ENCODE measurements around the gene MOV10. TPM values are rescaled to one million over a fixed set of nuclear protein-coding genes. Genes with fewer than 3 reads are reported as not detected.

Gene MOV10, protein sequence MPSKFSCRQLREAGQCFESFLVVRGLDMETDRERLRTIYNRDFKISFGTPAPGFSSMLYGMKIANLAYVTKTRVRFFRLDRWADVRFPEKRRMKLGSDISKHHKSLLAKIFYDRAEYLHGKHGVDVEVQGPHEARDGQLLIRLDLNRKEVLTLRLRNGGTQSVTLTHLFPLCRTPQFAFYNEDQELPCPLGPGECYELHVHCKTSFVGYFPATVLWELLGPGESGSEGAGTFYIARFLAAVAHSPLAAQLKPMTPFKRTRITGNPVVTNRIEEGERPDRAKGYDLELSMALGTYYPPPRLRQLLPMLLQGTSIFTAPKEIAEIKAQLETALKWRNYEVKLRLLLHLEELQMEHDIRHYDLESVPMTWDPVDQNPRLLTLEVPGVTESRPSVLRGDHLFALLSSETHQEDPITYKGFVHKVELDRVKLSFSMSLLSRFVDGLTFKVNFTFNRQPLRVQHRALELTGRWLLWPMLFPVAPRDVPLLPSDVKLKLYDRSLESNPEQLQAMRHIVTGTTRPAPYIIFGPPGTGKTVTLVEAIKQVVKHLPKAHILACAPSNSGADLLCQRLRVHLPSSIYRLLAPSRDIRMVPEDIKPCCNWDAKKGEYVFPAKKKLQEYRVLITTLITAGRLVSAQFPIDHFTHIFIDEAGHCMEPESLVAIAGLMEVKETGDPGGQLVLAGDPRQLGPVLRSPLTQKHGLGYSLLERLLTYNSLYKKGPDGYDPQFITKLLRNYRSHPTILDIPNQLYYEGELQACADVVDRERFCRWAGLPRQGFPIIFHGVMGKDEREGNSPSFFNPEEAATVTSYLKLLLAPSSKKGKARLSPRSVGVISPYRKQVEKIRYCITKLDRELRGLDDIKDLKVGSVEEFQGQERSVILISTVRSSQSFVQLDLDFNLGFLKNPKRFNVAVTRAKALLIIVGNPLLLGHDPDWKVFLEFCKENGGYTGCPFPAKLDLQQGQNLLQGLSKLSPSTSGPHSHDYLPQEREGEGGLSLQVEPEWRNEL
- total RNA-seq = 37.6 and 40.5 TPM in 2 replicates

DNA sequence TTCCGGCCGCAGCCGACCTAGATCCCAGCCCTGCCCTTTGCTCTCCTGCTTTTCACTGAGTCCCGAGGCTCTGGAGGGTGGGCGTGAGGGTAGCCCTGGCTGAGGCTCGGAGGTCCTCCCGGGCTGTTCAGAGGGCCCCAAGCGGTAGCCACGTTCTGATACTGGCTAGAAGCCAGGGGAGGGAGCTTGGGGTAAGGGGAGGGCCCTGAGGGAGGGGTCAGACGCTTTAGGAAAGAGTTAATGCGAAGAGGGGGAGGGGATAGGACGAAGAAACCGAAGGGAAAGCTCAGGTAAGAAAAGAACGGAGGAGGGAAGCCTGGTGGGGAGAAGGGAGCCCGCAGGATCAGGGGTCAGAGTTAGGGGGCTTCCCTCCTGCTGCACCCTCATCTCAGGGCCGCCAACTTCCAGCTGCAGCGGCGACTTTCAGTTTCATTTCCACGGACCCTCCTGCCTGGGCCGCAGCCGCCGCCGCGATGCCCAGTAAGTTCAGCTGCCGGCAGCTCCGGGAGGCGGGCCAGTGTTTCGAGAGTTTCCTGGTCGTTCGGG, at the start of gene MOV10:
Gene MOV10 (plus strand): TSS at position 220 of the 546 bp plus-strand sequence. CDS start 254 bp downstream, at position 474.

DNA sequence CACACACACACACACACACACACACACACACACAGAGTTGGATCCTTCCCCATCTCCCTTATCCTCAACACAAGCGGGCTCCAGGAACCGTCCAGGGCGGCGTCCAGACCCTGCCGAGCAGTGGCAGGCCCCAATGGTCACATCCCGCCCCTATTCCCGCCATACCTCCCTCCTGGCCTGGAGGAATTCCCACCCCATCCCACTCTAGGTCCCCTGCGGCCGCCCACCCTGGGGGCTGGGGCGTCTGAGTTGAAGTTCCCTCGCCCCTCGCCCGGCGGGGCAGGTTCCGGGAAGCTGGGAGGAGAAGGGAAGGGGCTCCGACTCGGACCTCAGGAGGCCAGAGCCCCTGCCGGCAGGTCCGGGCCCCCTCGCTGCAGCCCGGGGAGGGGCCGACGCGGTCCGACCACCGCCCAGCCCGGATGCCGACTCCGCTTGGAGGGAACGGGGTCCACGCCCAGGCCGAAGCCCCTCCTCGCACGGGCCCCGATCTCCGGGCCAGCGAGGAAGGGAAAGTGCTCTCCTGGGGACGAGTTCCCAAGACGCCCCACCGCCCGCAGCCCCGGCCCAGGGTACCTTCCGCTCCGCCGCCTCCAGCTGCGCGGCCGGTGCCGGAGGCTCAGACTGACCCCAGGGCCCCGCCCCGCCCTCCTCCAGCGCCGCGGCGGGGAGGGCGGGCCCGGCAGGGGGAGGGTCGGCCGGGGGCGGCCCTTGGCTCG, 32.2 kb downstream of the MOV10 start, which contains the start of gene RHOC:
Gene RHOC (minus strand): TSS at position 623 of the 716 bp plus-strand sequence. CDS start 3,328 bp downstream, outside the sequence.

DNA sequence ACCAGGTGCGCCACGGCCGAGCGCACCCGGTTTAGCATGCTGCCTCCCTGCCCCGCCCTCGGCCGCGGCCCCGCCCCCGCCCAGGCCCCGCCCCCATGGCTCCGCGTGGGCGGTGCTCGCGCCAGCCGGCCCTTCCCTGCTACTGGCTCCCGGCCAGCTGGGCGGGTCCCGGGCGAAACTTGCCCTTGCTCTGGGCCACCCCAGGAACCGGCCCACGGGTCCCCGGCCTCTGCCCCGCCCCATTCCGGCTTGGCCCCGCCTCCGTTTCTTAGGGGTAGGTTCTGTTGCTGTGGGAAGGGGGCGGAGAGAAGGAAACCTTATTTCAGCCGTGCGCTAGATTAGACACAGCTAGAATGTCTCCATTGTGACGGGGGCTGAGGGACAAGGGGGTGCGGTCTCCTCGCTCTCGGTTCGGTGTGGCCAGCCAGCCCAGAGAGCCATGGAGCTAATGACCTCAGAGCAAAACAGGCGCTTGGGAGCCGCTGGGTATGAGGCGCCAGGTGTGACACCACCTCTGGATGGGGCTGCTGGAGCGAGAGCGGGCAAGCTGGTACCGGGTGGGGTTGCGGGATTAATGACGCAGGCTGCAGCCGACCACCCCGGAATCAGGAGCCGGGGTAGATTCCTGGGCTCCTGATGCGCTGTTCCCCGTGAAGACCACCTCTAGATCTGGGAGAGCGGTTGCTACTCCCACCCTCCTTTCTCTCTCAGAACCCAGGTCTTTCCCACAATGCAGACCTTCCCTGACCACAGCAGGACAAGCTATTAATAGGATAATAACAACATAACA, 41.0 kb downstream of the MOV10 start, which contains the start of gene PPM1J:
Gene PPM1J (minus strand): TSS at position 69 of the 790 bp plus-strand sequence. CDS start 31 bp downstream, at position 38.

Small RNA genes within 50 kb of the gene (small RNA-seq; reads per million reads assigned to genes)
- gene RNU7-70P = not detected

Other genes with a start within 250 kb of the MOV10 start
- gene WNT2B, start 165.7 kb upstream of the MOV10 start, total RNA-seq = 1.2 and 1.3 TPM in 2 replicates
- 18.3 and 21.6 TPM in 2 replicates for gene ST7L, start 55.5 kb upstream of the MOV10 start, total RNA-seq
- gene CAPZA1, start 54.8 kb upstream of the MOV10 start, total RNA-seq = 266 and 317 TPM in 2 replicates
- 327 and 336 TPM in 2 replicates for gene RHOC, start 32.5 kb downstream of the MOV10 start, total RNA-seq
- 0.65 and 0.78 TPM in 2 replicates for gene PPM1J, start 40.7 kb downstream of the MOV10 start, total RNA-seq